ENCODE data around the gene SLC29A4. TPM values are rescaled to one million over a fixed set of nuclear protein-coding genes. Genes with fewer than 3 reads are reported as not detected.

The SLC29A4 gene
- total RNA-seq, 1 donor from 2014 or later, result 2.7 TPM

DNA sequence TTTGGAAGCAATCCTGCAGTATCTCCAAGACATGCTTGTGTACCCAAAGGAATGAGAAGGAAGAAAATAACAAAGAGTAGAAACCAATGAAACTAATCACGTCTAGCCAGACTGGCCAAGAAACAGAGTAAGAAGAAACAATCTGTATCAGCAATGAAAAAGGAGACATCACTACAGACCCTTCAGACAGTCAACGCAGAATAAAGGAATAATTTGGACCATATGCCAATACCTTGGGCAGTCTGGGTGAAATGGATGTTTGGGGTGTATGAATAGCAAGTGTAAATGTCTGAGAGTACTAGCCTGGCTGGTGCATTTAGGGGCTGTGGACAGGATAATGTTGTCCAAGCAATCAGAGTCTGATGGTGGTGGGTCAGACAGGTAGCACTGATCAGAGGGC lies 61.1 kb downstream of the SLC29A4 start:
- Histone ChIP-seq H3K27me3 (no peaks in the 10 kb centered on the region), H3K36me3 (peaks cover 0 to 75% of the 10 kb centered on the region in 2 donors), H3K4me1 (no peaks in the 10 kb centered on the region), H3K9me3 (no peaks in the 10 kb centered on the region), H3K4me3 (no peak overlapping the region), H3K27ac (no peak overlapping the region)
- intact Hi-C loops (cut with DNase I), result no loop called here
- DNase-seq (ENCODE audit: extremely low spot score in 2 of 2), result no peak
- TF ChIP-seq, protein P1, sequence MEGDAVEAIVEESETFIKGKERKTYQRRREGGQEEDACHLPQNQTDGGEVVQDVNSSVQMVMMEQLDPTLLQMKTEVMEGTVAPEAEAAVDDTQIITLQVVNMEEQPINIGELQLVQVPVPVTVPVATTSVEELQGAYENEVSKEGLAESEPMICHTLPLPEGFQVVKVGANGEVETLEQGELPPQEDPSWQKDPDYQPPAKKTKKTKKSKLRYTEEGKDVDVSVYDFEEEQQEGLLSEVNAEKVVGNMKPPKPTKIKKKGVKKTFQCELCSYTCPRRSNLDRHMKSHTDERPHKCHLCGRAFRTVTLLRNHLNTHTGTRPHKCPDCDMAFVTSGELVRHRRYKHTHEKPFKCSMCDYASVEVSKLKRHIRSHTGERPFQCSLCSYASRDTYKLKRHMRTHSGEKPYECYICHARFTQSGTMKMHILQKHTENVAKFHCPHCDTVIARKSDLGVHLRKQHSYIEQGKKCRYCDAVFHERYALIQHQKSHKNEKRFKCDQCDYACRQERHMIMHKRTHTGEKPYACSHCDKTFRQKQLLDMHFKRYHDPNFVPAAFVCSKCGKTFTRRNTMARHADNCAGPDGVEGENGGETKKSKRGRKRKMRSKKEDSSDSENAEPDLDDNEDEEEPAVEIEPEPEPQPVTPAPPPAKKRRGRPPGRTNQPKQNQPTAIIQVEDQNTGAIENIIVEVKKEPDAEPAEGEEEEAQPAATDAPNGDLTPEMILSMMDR (IDR thresholded peaks at IDR 0.05), result no peak
- TF ChIP-seq POLR2AphosphoS5 (IDR thresholded peaks at IDR 0.05; ENCODE audit: insufficient read depth in 1 of 2, low read depth in 1 of 2) (no peak), POLR2A (IDR thresholded peaks at IDR 0.05) (no peak)

- peaks cover 0 to 75% of the 10 kb centered on the region in 2 donors for H3K36me3 ChIP-seq
- H3K4me1 ChIP-seq, result no peaks in the 10 kb centered on the region
- intact Hi-C loops (cut with DNase I), result no loop called here
- no peak overlapping the region for H3K4me3 ChIP-seq
- H3K27ac ChIP-seq, result no peak overlapping the region
- no peaks in the 10 kb centered on the region for H3K27me3 ChIP-seq
- TF ChIP-seq POLR2A (IDR thresholded peaks at IDR 0.05) (no peak), POLR2AphosphoS5 (IDR thresholded peaks at IDR 0.05; ENCODE audit: insufficient read depth in 1 of 2, low read depth in 1 of 2) (no peak)
- TF ChIP-seq, protein P1 (IDR thresholded peaks at IDR 0.05), result no peak
- DNase-seq (ENCODE audit: extremely low spot score in 2 of 2), result no peak
- no peaks in the 10 kb centered on the region for H3K9me3 ChIP-seq
Measured at GRCh38 chr7:5344342-5344741, 61.6 kb downstream of the SLC29A4 start.

DNA sequence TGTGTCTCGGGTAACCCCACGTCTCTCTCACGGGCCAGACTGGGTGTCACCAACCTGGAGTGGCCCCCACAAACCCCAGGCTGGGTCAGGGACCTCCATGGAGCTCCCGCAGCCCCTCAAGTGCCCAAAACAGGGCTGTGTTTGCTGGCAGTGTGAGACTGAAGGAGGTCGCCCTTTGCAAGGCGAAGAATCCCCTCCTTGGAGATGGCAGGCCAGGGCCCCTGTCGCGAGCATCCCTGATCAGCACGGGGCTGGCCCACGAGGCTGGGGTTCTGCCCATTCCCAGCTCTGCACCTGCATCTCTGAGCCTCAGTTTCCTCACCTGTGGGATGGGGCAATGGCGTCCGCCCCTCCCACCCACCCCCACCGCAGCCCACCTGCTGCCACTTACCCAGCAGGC lies 62.4 kb downstream of the SLC29A4 start:
- DNase-seq (ENCODE audit: extremely low spot score in 2 of 2), result no peak
- no peak overlapping the region for H3K27ac ChIP-seq
- intact Hi-C loops (cut with DNase I), result no loop called here
- peaks cover 0 to 74% of the 10 kb centered on the region in 2 donors for H3K36me3 ChIP-seq
- TF ChIP-seq, protein P1 (IDR thresholded peaks at IDR 0.05), result no peak
- no peak for TF ChIP-seq POLR2A (IDR thresholded peaks at IDR 0.05)
- TF ChIP-seq POLR2AphosphoS5 (IDR thresholded peaks at IDR 0.05; ENCODE audit: insufficient read depth in 1 of 2, low read depth in 1 of 2), result no peak
- no peaks in the 10 kb centered on the region for H3K27me3 ChIP-seq
- H3K4me1 ChIP-seq, result peaks cover 6% of the 10 kb centered on the region
- H3K9me3 ChIP-seq, result no peaks in the 10 kb centered on the region
- no peak overlapping the region for H3K4me3 ChIP-seq

GRCh38 chr7:5345671-5346070 lies 62.9 kb downstream of the SLC29A4 start:
- no peak for DNase-seq (ENCODE audit: extremely low spot score in 2 of 2)
- Histone ChIP-seq H3K4me1 (peaks cover 11% of the 10 kb centered on the region), H3K4me3 (no peak overlapping the region), H3K27ac (no peak overlapping the region), H3K27me3 (no peaks in the 10 kb centered on the region), H3K9me3 (no peaks in the 10 kb centered on the region), H3K36me3 (peaks cover 0 to 72% of the 10 kb centered on the region in 2 donors)
- intact Hi-C loops (cut with DNase I), result no loop called here
- TF ChIP-seq POLR2A (IDR thresholded peaks at IDR 0.05) (no peak), POLR2AphosphoS5 (IDR thresholded peaks at IDR 0.05; ENCODE audit: insufficient read depth in 1 of 2, low read depth in 1 of 2) (no peak)
- TF ChIP-seq, protein P1 (IDR thresholded peaks at IDR 0.05), result no peak

DNA sequence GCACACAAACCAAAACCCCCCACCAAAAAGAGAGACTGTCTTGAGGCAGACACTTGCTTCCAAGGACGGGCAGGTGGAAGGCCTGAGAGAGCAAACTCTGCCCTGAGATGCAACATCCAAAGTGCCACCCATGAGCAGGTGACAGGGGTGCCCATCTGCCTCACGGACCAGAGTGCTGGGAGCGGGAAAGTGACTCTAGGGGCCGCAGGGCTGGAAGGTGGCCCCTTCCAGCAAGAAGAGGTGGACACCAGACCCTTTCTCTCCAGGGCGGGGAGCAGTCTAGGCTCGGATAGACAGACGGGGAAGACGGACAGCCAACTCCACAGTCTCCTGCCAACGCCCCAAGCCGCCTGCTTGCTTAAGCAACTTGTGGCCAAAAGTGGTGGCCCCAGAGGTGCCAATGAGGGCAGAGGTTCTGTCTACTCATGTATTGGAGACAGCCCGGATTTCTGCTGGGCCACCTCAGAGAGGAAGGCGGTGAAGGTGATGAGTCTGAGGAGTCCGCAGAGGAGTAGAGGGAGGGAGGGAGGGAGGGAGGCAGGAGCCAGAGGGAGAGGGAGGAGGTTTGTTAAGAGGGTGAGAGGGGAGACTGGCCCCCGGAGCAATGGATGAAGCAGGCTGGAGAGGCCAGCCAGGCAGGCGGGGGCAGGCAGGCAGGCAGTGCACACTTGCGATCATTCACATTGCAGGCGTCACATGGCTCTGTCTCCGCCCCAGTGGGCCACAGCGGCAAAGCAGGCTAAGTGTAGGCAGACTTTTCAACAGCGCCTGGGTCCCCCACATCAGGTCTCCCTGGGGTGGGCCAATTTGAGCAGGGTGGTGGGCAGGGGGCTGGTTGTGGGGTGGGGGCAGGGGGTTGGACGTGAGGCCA lies 65.6 kb downstream of the SLC29A4 start:
- H3K27me3 ChIP-seq, result no peaks in the 10 kb centered on the region
- H3K27ac ChIP-seq, result no peak overlapping the region
- H3K9me3 ChIP-seq, result no peaks in the 10 kb centered on the region
- TF ChIP-seq, protein P1 (IDR thresholded peaks at IDR 0.05), result no peak
- TF ChIP-seq POLR2A (IDR thresholded peaks at IDR 0.05) (no peak), POLR2AphosphoS5 (IDR thresholded peaks at IDR 0.05; ENCODE audit: insufficient read depth in 1 of 2, low read depth in 1 of 2) (no peak)
- intact Hi-C loops (cut with DNase I), result no loop called here
- peaks cover 0 to 62% of the 10 kb centered on the region in 2 donors for H3K36me3 ChIP-seq
- H3K4me1 ChIP-seq, result peaks cover 12% of the 10 kb centered on the region
- no peak overlapping the region for H3K4me3 ChIP-seq
- no peak for DNase-seq (ENCODE audit: extremely low spot score in 2 of 2)
